A549 (cell line): ENCODE results near the gene MTA3.

Experiments used
- CEBPB ChIP-seq, 2 experiments: fragments of >200 bp in 1 of 2; sonication (Bioruptor Twin) in 1 of 2; formaldehyde crosslinking in 1 of 2; IDR thresholded peaks; 2 replicates each; pipeline ENCODE4 v1.6.1; 2012 to 2016
- CHD2 ChIP-seq: fragments of 150-350 bp; IDR thresholded peaks from 2 replicates; pipeline ENCODE4 v1.6.1; 2014; ENCODE audit warnings: low read length; ENCODE audit not compliant: partially characterized antibody
- CHD4 ChIP-seq: fragments of 200-600 bp; sonication (generic); IDR thresholded peaks from 2 replicates; pipeline ENCODE4 v1.6.1; 2016; ENCODE audit warnings: antibody characterized with exemption, mild to moderate bottlenecking, borderline replicate concordance
- CTCF ChIP-seq: fragments of >200 bp; sonication (Bioruptor Twin); formaldehyde crosslinking; IDR thresholded peaks from 3 replicates; pipeline ENCODE4 v1.5.1; 2016
- E2F6 ChIP-seq: IDR thresholded peaks from 2 replicates; pipeline ENCODE4 v1.6.1; 2012; ENCODE audit warnings: low read depth, borderline replicate concordance
- EHMT2 ChIP-seq: fragments of 200-600 bp; sonication (generic); IDR thresholded peaks from 2 replicates; pipeline ENCODE4 v1.6.1; 2016; ENCODE audit warnings: antibody characterized with exemption, low read depth, mild to moderate bottlenecking, moderate library complexity
- HDAC2 ChIP-seq: fragments of 200-600 bp; sonication (generic); IDR thresholded peaks from 2 replicates; pipeline ENCODE4 v1.6.1; 2016
- MAFK ChIP-seq: fragments of 450-650 bp; IDR thresholded peaks from 2 replicates; pipeline ENCODE4 v1.6.1; 2014; ENCODE audit not compliant: partially characterized antibody
- POLR2A ChIP-seq: IDR thresholded peaks from 2 replicates; pipeline ENCODE4 v1.6.1; 2012; ENCODE audit warnings: mild to moderate bottlenecking, low read length
- RAD21 ChIP-seq, 2 experiments: fragments of >200 bp in 1 of 2; sonication (Bioruptor Twin) in 1 of 2; formaldehyde crosslinking in 1 of 2; IDR thresholded peaks in 1 of 2; conservative IDR thresholded peaks in 1 of 2; 2 replicates in 1 of 2; 3 replicates in 1 of 2; pipeline ENCODE4 v1.6.1; 2012 to 2018; ENCODE audit warnings: inconsistent platforms in 1 of 2
- TF ChIP-seq, protein P1 (sequence below): fragments of 450-650 bp; IDR thresholded peaks from 2 replicates; pipeline ENCODE4 v1.6.1; 2014; ENCODE audit warnings: antibody characterized with exemption
- TF ChIP-seq, protein P2 (sequence below): fragments of 250-450 bp; sonication (Bioruptor Pico); IDR thresholded peaks from 2 replicates; pipeline ENCODE4 v1.5.0; 2020; ENCODE audit warnings: low read depth, mild to moderate bottlenecking, moderate library complexity

DNA sequence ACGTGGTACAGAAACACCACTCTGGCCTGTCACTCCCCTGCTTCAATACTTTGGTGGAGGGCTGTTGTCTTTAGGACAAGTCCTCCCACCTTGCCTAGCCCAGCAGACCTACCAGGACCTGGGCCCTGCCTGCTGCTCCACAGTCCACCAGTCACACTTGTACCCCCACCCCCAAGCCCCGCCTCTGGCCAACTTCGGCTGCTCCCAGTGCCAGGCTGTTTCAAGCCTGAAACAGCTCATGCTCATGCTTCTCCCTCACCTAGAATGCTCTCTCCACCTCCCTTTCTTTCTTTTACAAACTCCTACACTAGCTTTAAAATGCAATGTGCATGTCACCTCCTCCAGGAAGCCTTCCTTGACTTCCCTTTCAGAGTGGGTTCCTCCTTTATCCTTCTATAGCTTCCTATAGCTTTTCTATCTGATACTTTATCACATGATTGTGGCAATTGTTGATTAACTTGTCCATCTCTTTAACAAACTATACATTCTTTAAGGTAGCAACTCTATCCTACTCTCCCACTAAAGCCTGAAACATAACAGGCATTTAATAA, 200.3 kb downstream of the MTA3 start:
- TF ChIP-seq, protein P1, sequence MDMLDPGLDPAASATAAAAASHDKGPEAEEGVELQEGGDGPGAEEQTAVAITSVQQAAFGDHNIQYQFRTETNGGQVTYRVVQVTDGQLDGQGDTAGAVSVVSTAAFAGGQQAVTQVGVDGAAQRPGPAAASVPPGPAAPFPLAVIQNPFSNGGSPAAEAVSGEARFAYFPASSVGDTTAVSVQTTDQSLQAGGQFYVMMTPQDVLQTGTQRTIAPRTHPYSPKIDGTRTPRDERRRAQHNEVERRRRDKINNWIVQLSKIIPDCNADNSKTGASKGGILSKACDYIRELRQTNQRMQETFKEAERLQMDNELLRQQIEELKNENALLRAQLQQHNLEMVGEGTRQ = no peak
- TF ChIP-seq CHD4 = no peak
- no peak for TF ChIP-seq RAD21 (conservative IDR thresholded peaks at IDR 0.05 in 1 of 2, IDR thresholded peaks at IDR 0.05 in 1 of 2)
- TF ChIP-seq POLR2A = no peak
- TF ChIP-seq E2F6 = no peak
- no peak for TF ChIP-seq CTCF
- no peak for TF ChIP-seq HDAC2
- TF ChIP-seq CEBPB (IDR thresholded peaks at IDR 0.05) = no peak
- TF ChIP-seq EHMT2 = no peak
- no peak for TF ChIP-seq MAFK
- TF ChIP-seq CHD2 = no peak
- TF ChIP-seq, protein P2, sequence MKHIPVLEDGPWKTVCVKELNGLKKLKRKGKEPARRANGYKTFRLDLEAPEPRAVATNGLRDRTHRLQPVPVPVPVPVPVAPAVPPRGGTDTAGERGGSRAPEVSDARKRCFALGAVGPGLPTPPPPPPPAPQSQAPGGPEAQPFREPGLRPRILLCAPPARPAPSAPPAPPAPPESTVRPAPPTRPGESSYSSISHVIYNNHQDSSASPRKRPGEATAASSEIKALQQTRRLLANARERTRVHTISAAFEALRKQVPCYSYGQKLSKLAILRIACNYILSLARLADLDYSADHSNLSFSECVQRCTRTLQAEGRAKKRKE (CRISPR knock-in tag) = no peak
